Measurements from ENCODE around the gene ARHGAP19. TPM values are rescaled to one million over a fixed set of nuclear protein-coding genes. Genes with fewer than 3 reads are reported as not detected.

ARHGAP19 gene
- total and polyA plus RNA-seq, 2 of the 8 experiments (the other 6 are each of a cell fraction or from before 2014, with no cell fraction given) = 13.3 to 32.1 TPM

DNA sequence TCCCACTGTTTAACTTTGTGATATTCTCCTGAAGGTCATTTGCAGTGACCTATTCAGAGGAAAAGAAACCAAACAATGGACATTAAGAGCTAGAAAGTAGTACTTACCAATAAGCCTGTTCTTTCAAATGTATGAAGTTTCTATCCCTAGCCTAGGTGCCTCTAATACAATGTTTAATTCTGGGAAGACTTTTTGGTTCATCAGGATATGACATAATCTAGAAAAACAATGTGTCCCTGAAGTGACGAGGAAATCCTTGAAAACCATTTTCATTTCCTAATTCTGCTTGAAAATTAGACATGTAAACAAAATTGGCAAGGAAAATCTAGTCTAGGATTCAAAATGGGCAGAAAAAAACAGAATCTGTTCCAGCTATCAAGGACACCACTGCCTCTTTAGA, 36.1 kb downstream of the ARHGAP19 start:
- Histone ChIP-seq H3K36me3 (ENCODE audit: control insufficient read depth in 2 of 4, insufficient read depth in 4 of 4, low read length in 3 of 4) (peaks cover 0 to 18% (median 7%) of the 10 kb centered on the region in 4 experiments; a peak in 4 of 8 replicates), H2BK15ac (ENCODE audit: low read length) (no peak overlapping the region), H3K4me2 (ENCODE audit: insufficient read depth in 1 of 2, low read depth in 2 of 2, low read length in 2 of 2) (no peak overlapping the region), H2BK5ac (ENCODE audit: low read depth, low read length) (no peak overlapping the region), H2BK20ac (ENCODE audit: low read length) (no peak overlapping the region), H3K4me3 (ENCODE audit: extremely low read depth in 1 of 4, insufficient read depth in 2 of 4, low read depth in 3 of 4, low read length in 4 of 4) (no peak overlapping the region), H3K79me1 (ENCODE audit: low read depth, low read length) (no peaks in the 10 kb centered on the region), H3K18ac (ENCODE audit: extremely low read depth, low read length) (no peak overlapping the region), H3K56ac (replicated peaks; ENCODE audit: insufficient read length, low read depth, low read length) (no peak overlapping the region), H4K8ac (ENCODE audit: extremely low read depth, insufficient read depth, low read length) (no peak overlapping the region), H3K9me3 (ENCODE audit: insufficient read depth in 2 of 2, low read depth in 1 of 2, low read length in 1 of 2) (no peaks in the 10 kb centered on the region), H2BK120ac (replicated peaks; ENCODE audit: low read depth, low read length) (no peak overlapping the region), H3K4ac (replicated peaks; ENCODE audit: insufficient read length, low read depth, low read length) (no peak overlapping the region), H3K14ac (ENCODE audit: insufficient read length) (no peak overlapping the region), H3K27me3 (replicated peaks in 1 of 4; ENCODE audit: control insufficient read depth in 3 of 4, extremely low read depth in 1 of 4, insufficient read depth in 3 of 4, low read length in 3 of 4) (no peaks in the 10 kb centered on the region), H2AK5ac (ENCODE audit: low read depth, low read length) (no peak overlapping the region), H3K27ac (ENCODE audit: low read depth, low read length) (no peak overlapping the region), H3K4me1 (replicated peaks in 1 of 4; ENCODE audit: control insufficient read depth in 3 of 4, insufficient read depth in 4 of 4, low read length in 3 of 4) (no peaks in the 10 kb centered on the region), H4K5ac (ENCODE audit: insufficient read length, low read depth, low read length) (no peak overlapping the region), H3K79me2 (ENCODE audit: control insufficient read depth in 1 of 2, insufficient read depth in 2 of 2, low read length in 2 of 2) (no peaks in the 10 kb centered on the region), H3K9ac (replicated peaks in 1 of 4; ENCODE audit: extremely low read depth in 1 of 4, low read depth in 3 of 4, low read length in 3 of 4) (no peak overlapping the region), H2AFZ (ENCODE audit: low read length) (no peak overlapping the region), H3K23ac (ENCODE audit: insufficient read length) (no peak overlapping the region), H4K20me1 (replicated peaks in 1 of 2; ENCODE audit: control insufficient read depth in 1 of 2, insufficient read depth in 2 of 2, low read length in 2 of 2) (no peaks in the 10 kb centered on the region), H3K23me2 (ENCODE audit: low read depth, low read length) (no peaks in the 10 kb centered on the region), H4K91ac (replicated peaks; ENCODE audit: insufficient read length, low read length) (no peak overlapping the region), H2BK12ac (ENCODE audit: low read depth, low read length) (no peak overlapping the region)
- WGBS, 2 experiments (ENCODE audit: extremely low coverage in 1 of 2, insufficient coverage in 1 of 2, insufficient read length in 1 of 2, insufficient replicate concordance in 2 of 2, low coverage in 1 of 2, low lambda C conversion rate in 2 of 2, missing lambda C conversion rate in 1 of 2) = 94% methylated on average over 1 of the region's 1 CpG; no CpG with 5 or more reads in 1 of the 2 experiments
- POLR2A ChIA-PET (ENCODE audit: partially characterized antibody) = no interaction called here
- FAIRE-seq = no peak
- CTCF ChIA-PET (ENCODE audit: partially characterized antibody) = interaction anchor here (1.4 kb wide), 1 partner anchor 77 kb away, joined by 3 read pairs; no protein-coding TSS in a partner anchor
- no peak for DNase-seq (ENCODE audit: low read depth in 1 of 2, low spot score in 2 of 2)
- TF ChIP-seq SIN3A (conservative IDR thresholded peaks at IDR 0.05 in 1 of 2, IDR thresholded peaks at IDR 0.05 in 1 of 2; ENCODE audit: low read depth in 1 of 2, low read length in 2 of 2) (no peak), GTF2F1 (IDR thresholded peaks at IDR 0.05; ENCODE audit: borderline replicate concordance, low read depth, low read length) (no peak), ZNF274 (IDR thresholded peaks at IDR 0.05; ENCODE audit: borderline replicate concordance, extremely low read depth, low read length) (no peak)
